B cell (primary cell): ENCODE measurements around the gene TMEM225. TPM values are rescaled to one million over a fixed set of nuclear protein-coding genes. Genes with fewer than 3 reads are reported as not detected.

Experiments used
- ATAC-seq: fragments of 200-7000 bp; cut with Tn5 transposase; one replicate; pipeline ENCODE4 v1.10.0; 2021; ENCODE audit warnings: low read depth, mild to moderate bottlenecking, moderate number of reproducible peaks, moderate library complexity
- CTCF ChIA-PET: fragments of 350-600 bp; sonication (Branson Sonifier 250); formaldehyde crosslinking; loops from one replicate; lab custom pipeline; 2021; ENCODE audit warnings: antibody characterized with exemption, inconsistent platforms; lab: Charles Lee
- POLR2A ChIA-PET: fragments of 350-600 bp; sonication (Branson Sonifier 250); formaldehyde crosslinking; loops from one replicate; lab custom pipeline; 2021; ENCODE audit warnings: antibody characterized with exemption; lab: Charles Lee
- DNase-seq: peaks from one replicate; pipeline ENCODE4 v3.0.0; 2013
- H2AFZ ChIP-seq: 2 replicates; pipeline ENCODE4 v1.6.1; 2012; ENCODE audit warnings: mild to moderate bottlenecking, low read depth, low read length; ENCODE audit not compliant: insufficient read depth, poor library complexity, severe bottlenecking
- H3K27ac ChIP-seq, 2 donors: 1 replicate in 1 of 2; 2 replicates in 1 of 2; pipeline ENCODE4 v1.5.1; 2012 to 2013; ENCODE audit warnings: low read length in 2 of 2, mild to moderate bottlenecking in 2 of 2, moderate library complexity in 1 of 2
- H3K27me3 ChIP-seq, 4 experiments: fragments of 200-600 bp in 1 of 4; sonication (generic) in 1 of 4; replicated peaks in 1 of 4; 1 replicate in 2 of 4; 2 replicates in 2 of 4; pipeline versions ENCODE4 v1.6.1 to v1.7.0; 2013 to 2016; ENCODE audit warnings: low read length in 3 of 4, mild to moderate bottlenecking in 2 of 4, mixed read lengths in 1 of 4, moderate library complexity in 1 of 4; ENCODE audit not compliant: insufficient read depth in 4 of 4, control insufficient read depth in 3 of 4; ENCODE audit errors: control extremely low read depth in 1 of 4
- H3K36me3 ChIP-seq, 2 experiments: replicated peaks in 1 of 2; 1 replicate in 1 of 2; 2 replicates in 1 of 2; pipeline versions ENCODE4 v1.6.1 to v1.7.1; 2013; ENCODE audit warnings: low read length in 1 of 2; ENCODE audit not compliant: insufficient read depth in 2 of 2, control insufficient read depth in 1 of 2; ENCODE audit errors: control extremely low read depth in 1 of 2, extremely low read depth in 1 of 2
- H3K4me1 ChIP-seq, 2 donors: fragments of 200-600 bp in 1 of 2; sonication (generic) in 1 of 2; 1 replicate in 1 of 2; 2 replicates in 1 of 2; pipeline versions ENCODE4 v1.5.1 to v1.6.1; 2013 to 2017; ENCODE audit warnings: low read length in 2 of 2; ENCODE audit not compliant: control insufficient read depth in 2 of 2, insufficient read depth in 2 of 2
- H3K4me2 ChIP-seq: replicated peaks from 2 replicates; pipeline ENCODE3; 2012; ENCODE audit warnings: mild to moderate bottlenecking, low read depth, low read length; ENCODE audit not compliant: poor library complexity, severe bottlenecking
- H3K4me3 ChIP-seq, 5 experiments: fragments of 200-600 bp in 1 of 5; sonication (generic) in 1 of 5; 1 replicate in 3 of 5; 2 replicates in 2 of 5; pipeline versions ENCODE4 v1.5.1 to v1.7.0; 2011 to 2016; ENCODE audit warnings: low read length in 4 of 5, mild to moderate bottlenecking in 4 of 5, low read depth in 2 of 5, control low read depth in 1 of 5, moderate library complexity in 1 of 5; ENCODE audit not compliant: insufficient read depth in 1 of 5; ENCODE audit errors: control extremely low read depth in 1 of 5, extremely low read depth in 1 of 5
- H3K79me2 ChIP-seq: fragments of 200-600 bp; sonication (generic); one replicate; pipeline ENCODE4 v1.6.0; 2016; ENCODE audit warnings: low read length; ENCODE audit not compliant: control insufficient read depth, insufficient read depth
- H3K9ac ChIP-seq: fragments of 200-600 bp; sonication (generic); 2 replicates; pipeline ENCODE4 v1.6.1; 2017; ENCODE audit warnings: mild to moderate bottlenecking, low read length, moderate library complexity
- H3K9me3 ChIP-seq, 3 donors: one replicate each; pipeline versions ENCODE4 v1.6.1 to v1.7.1; 2013; ENCODE audit warnings: low read length in 2 of 3; ENCODE audit not compliant: control insufficient read depth in 2 of 3, insufficient read depth in 1 of 3; ENCODE audit errors: control extremely low read depth in 1 of 3
- H4K20me1 ChIP-seq: 2 replicates; pipeline ENCODE4 v1.6.0; 2012; ENCODE audit warnings: mild to moderate bottlenecking, low read length; ENCODE audit not compliant: insufficient read depth, control insufficient read depth, poor library complexity, severe bottlenecking
- H3K27ac Mint-ChIP-seq: one replicate; pipeline ENCODE4 v1.8.0; 2021; ENCODE audit warnings: mixed read lengths
- H3K27me3 Mint-ChIP-seq: one replicate; pipeline ENCODE4 v1.8.0; 2021; ENCODE audit warnings: mixed read lengths
- H3K4me1 Mint-ChIP-seq: one replicate; pipeline ENCODE4 v1.8.0; 2021; ENCODE audit warnings: mixed read lengths
- H3K4me3 Mint-ChIP-seq: one replicate; pipeline ENCODE4 v1.8.0; 2021; ENCODE audit warnings: mixed read lengths
- H3K9me3 Mint-ChIP-seq: one replicate; pipeline ENCODE4 v1.8.0; 2022; ENCODE audit warnings: mixed read lengths; ENCODE audit not compliant: insufficient read depth
- CTCF ChIP-seq: fragments of 200-600 bp; IDR thresholded peaks from one replicate; pipeline ENCODE4 v1.8.0; 2022; ENCODE audit warnings: antibody characterized with exemption, mild to moderate bottlenecking
- EZH2 ChIP-seq: IDR thresholded peaks from 2 replicates; pipeline ENCODE4 v1.6.1; 2012; ENCODE audit warnings: borderline replicate concordance, low read depth, mild to moderate bottlenecking, moderate library complexity, low read length; ENCODE audit not compliant: insufficient read depth, poor library complexity, severe bottlenecking
- WGBS: methylation state at CpG from one replicate; pipeline ENCODE4 v1.1.5; 2013; ENCODE audit warnings: missing lambda C conversion rate; ENCODE audit not compliant: insufficient coverage; 5-methylcytosine and 5-hydroxymethylcytosine counted together
- intact Hi-C: fragments of 100-400 bp; cut with micrococcal nuclease; formaldehyde crosslinking; loops from one replicate; pipeline ENCODE4 v1.10.0; 2022
- polyA plus RNA-seq: library from polyadenylated mRNA; depleted of rRNA; stranded (reverse); fragments of >200 nt; gene quantifications from 2 replicates; pipeline ENCODE4 v1.2.3, GENCODE V29; 2012
- total RNA-seq, 2 donors: library from RNA; stranded (reverse); fragments of 120-200 nt in 1 of 2; gene quantifications; 1 replicate in 1 of 2; 2 replicates in 1 of 2; pipeline versions ENCODE4 v1.2.3 to v1.2.4, GENCODE V29; 2013 to 2022

TMEM225 gene
- total and polyA plus RNA-seq, 2 donors (not counting 1 experiment from before 2014, with no cell fraction given): not detected

- Histone ChIP-seq H3K4me1 (no peaks in the 10 kb centered on the region), H3K27me3 (no peaks in the 10 kb centered on the region), H3K36me3 (no peaks in the 10 kb centered on the region), H3K4me2 (no peak overlapping the region), H3K9ac (no peak overlapping the region), H3K27ac (no peak overlapping the region), H3K79me2 (no peaks in the 10 kb centered on the region), H3K9me3 (peaks cover 0 to 11% (median 0%) of the 10 kb centered on the region in 3 donors), H3K4me3 (no peak overlapping the region), H4K20me1 (no peaks in the 10 kb centered on the region), H2AFZ (no peak overlapping the region)
- intact Hi-C loops: no loop called here
- CTCF ChIA-PET: no interaction called here
- no peak overlapping the region for H3K4me3 Mint-ChIP-seq
- WGBS: no CpG with 5 or more reads among the region's 2 CpGs
- ATAC-seq (no peak), DNase-seq (no peak)
- no peak overlapping the region for H3K27ac Mint-ChIP-seq
- POLR2A ChIA-PET: no interaction called here
- peaks cover 3% of the 10 kb centered on the region for H3K9me3 Mint-ChIP-seq
- TF ChIP-seq EZH2 (no peak), CTCF (no peak)
- H3K27me3 Mint-ChIP-seq: peaks cover 5% of the 10 kb centered on the region
- H3K4me1 Mint-ChIP-seq: no peaks in the 10 kb centered on the region
Observed at GRCh38 chr11:123856444-123856843, 29.0 kb downstream of the TMEM225 start.

- no peaks in the 10 kb centered on the region for H3K4me1 Mint-ChIP-seq
- H2AFZ ChIP-seq: no peak overlapping the region
- WGBS: 97% methylated on average over 2 of the region's 2 CpGs
Observed at GRCh38 chr11:123853038-123853437, 32.4 kb downstream of the TMEM225 start.

More at GRCh38 chr11:123853038-123853437, 32.4 kb downstream of the TMEM225 start:
- ATAC-seq: no peak
- H3K27me3 ChIP-seq: no peaks in the 10 kb centered on the region
- H3K79me2 ChIP-seq: no peaks in the 10 kb centered on the region
- no peak overlapping the region for H3K27ac ChIP-seq
- CTCF ChIA-PET: no interaction called here
- no peak for TF ChIP-seq EZH2
- no peak for TF ChIP-seq CTCF
- no peak overlapping the region for H3K4me3 ChIP-seq
- peaks cover 10% of the 10 kb centered on the region for H3K27me3 Mint-ChIP-seq
- H3K4me1 ChIP-seq: no peaks in the 10 kb centered on the region
- no peaks in the 10 kb centered on the region for H3K36me3 ChIP-seq
- H3K9me3 Mint-ChIP-seq: peaks cover 3% of the 10 kb centered on the region
- H4K20me1 ChIP-seq: no peaks in the 10 kb centered on the region
- POLR2A ChIA-PET: no interaction called here
- H3K4me3 Mint-ChIP-seq: no peak overlapping the region
- intact Hi-C loops: no loop called here
- H3K9ac ChIP-seq: no peak overlapping the region
- no peak for DNase-seq
- no peak overlapping the region for H3K27ac Mint-ChIP-seq
- H3K4me2 ChIP-seq: no peak overlapping the region
- H3K9me3 ChIP-seq: peaks cover 0 to 11% (median 0%) of the 10 kb centered on the region in 3 donors
